Measurements from ENCODE around the gene PCARE.

The PCARE gene

GRCh38 chr2:29017716-29018435 is 56.4 kb downstream of the PCARE start:
- no peak overlapping the region for H3K27ac ChIP-seq (ENCODE audit: low read length)
- no peaks in the 10 kb centered on the region for H3K4me1 ChIP-seq (ENCODE audit: control insufficient read depth, insufficient read depth, low read length)
- H3K27me3 ChIP-seq (ENCODE audit: control insufficient read depth in 1 of 2, insufficient read depth in 2 of 2, low read length in 2 of 2), result no peaks in the 10 kb centered on the region
- H3K4me3 ChIP-seq (ENCODE audit: low read length in 2 of 2), result no peak overlapping the region
- no peaks in the 10 kb centered on the region for H3K36me3 ChIP-seq (ENCODE audit: control insufficient read depth in 2 of 2, insufficient read depth in 2 of 2, low read length in 2 of 2)
- H3K9ac ChIP-seq (ENCODE audit: low read length in 2 of 2), result no peak overlapping the region
- no peaks in the 10 kb centered on the region for H3K9me3 ChIP-seq (ENCODE audit: control insufficient read depth in 2 of 2, low read length in 2 of 2)

GRCh38 chr2:29016504-29016903 is 57.8 kb downstream of the PCARE start:
- Histone ChIP-seq H3K9ac (ENCODE audit: low read length in 2 of 2) (no peak overlapping the region), H3K4me3 (ENCODE audit: low read length in 2 of 2) (no peak overlapping the region), H3K4me1 (ENCODE audit: control insufficient read depth, insufficient read depth, low read length) (peaks cover 11% of the 10 kb centered on the region), H3K36me3 (ENCODE audit: control insufficient read depth in 2 of 2, insufficient read depth in 2 of 2, low read length in 2 of 2) (no peaks in the 10 kb centered on the region), H3K27ac (ENCODE audit: low read length) (no peak overlapping the region), H3K27me3 (ENCODE audit: control insufficient read depth in 1 of 2, insufficient read depth in 2 of 2, low read length in 2 of 2) (no peaks in the 10 kb centered on the region), H3K9me3 (ENCODE audit: control insufficient read depth in 2 of 2, low read length in 2 of 2) (no peaks in the 10 kb centered on the region)

GRCh38 chr2:29015701-29016470 is 58.4 kb downstream of the PCARE start:
- no peak overlapping the region for H3K4me3 ChIP-seq (ENCODE audit: low read length in 2 of 2)
- H3K9me3 ChIP-seq (ENCODE audit: control insufficient read depth in 2 of 2, low read length in 2 of 2), result no peaks in the 10 kb centered on the region
- no peak overlapping the region for H3K27ac ChIP-seq (ENCODE audit: low read length)
- H3K9ac ChIP-seq (ENCODE audit: low read length in 2 of 2), result no peak overlapping the region
- no peaks in the 10 kb centered on the region for H3K27me3 ChIP-seq (ENCODE audit: control insufficient read depth in 1 of 2, insufficient read depth in 2 of 2, low read length in 2 of 2)
- H3K4me1 ChIP-seq (ENCODE audit: control insufficient read depth, insufficient read depth, low read length), result peaks cover 17% of the 10 kb centered on the region
- no peaks in the 10 kb centered on the region for H3K36me3 ChIP-seq (ENCODE audit: control insufficient read depth in 2 of 2, insufficient read depth in 2 of 2, low read length in 2 of 2)

GRCh38 chr2:29014811-29015421 is 59.4 kb downstream of the PCARE start:
- Histone ChIP-seq H3K27ac (ENCODE audit: low read length) (no peak overlapping the region), H3K4me1 (ENCODE audit: control insufficient read depth, insufficient read depth, low read length) (peaks cover 17% of the 10 kb centered on the region), H3K4me3 (ENCODE audit: low read length in 2 of 2) (no peak overlapping the region), H3K27me3 (ENCODE audit: control insufficient read depth in 1 of 2, insufficient read depth in 2 of 2, low read length in 2 of 2) (no peaks in the 10 kb centered on the region), H3K9ac (ENCODE audit: low read length in 2 of 2) (no peak overlapping the region), H3K9me3 (ENCODE audit: control insufficient read depth in 2 of 2, low read length in 2 of 2) (no peaks in the 10 kb centered on the region), H3K36me3 (ENCODE audit: control insufficient read depth in 2 of 2, insufficient read depth in 2 of 2, low read length in 2 of 2) (no peaks in the 10 kb centered on the region)

- no peak overlapping the region for H3K9ac ChIP-seq (ENCODE audit: low read length in 2 of 2)
- no peaks in the 10 kb centered on the region for H3K9me3 ChIP-seq (ENCODE audit: control insufficient read depth in 2 of 2, low read length in 2 of 2)
- no peak overlapping the region for H3K27ac ChIP-seq (ENCODE audit: low read length)
- no peaks in the 10 kb centered on the region for H3K27me3 ChIP-seq (ENCODE audit: control insufficient read depth in 1 of 2, insufficient read depth in 2 of 2, low read length in 2 of 2)
- H3K36me3 ChIP-seq (ENCODE audit: control insufficient read depth in 2 of 2, insufficient read depth in 2 of 2, low read length in 2 of 2), result no peaks in the 10 kb centered on the region
- H3K4me1 ChIP-seq (ENCODE audit: control insufficient read depth, insufficient read depth, low read length), result peaks cover 17% of the 10 kb centered on the region
- no peak overlapping the region for H3K4me3 ChIP-seq (ENCODE audit: low read length in 2 of 2)
Observed at GRCh38 chr2:29014331-29014730, 60.0 kb downstream of the PCARE start.

- Histone ChIP-seq H3K9ac (ENCODE audit: low read length in 2 of 2) (no peak overlapping the region), H3K4me3 (ENCODE audit: low read length in 2 of 2) (no peak overlapping the region), H3K27me3 (ENCODE audit: control insufficient read depth in 1 of 2, insufficient read depth in 2 of 2, low read length in 2 of 2) (no peaks in the 10 kb centered on the region), H3K27ac (ENCODE audit: low read length) (no peak overlapping the region), H3K36me3 (ENCODE audit: control insufficient read depth in 2 of 2, insufficient read depth in 2 of 2, low read length in 2 of 2) (no peaks in the 10 kb centered on the region), H3K9me3 (ENCODE audit: control insufficient read depth in 2 of 2, low read length in 2 of 2) (no peaks in the 10 kb centered on the region), H3K4me1 (ENCODE audit: control insufficient read depth, insufficient read depth, low read length) (peaks cover 17% of the 10 kb centered on the region)
Observed at GRCh38 chr2:29013057-29013780, 61.1 kb downstream of the PCARE start.

- no peaks in the 10 kb centered on the region for H3K9me3 ChIP-seq (ENCODE audit: control insufficient read depth in 2 of 2, low read length in 2 of 2)
- peaks cover 17% of the 10 kb centered on the region for H3K4me1 ChIP-seq (ENCODE audit: control insufficient read depth, insufficient read depth, low read length)
- H3K9ac ChIP-seq (ENCODE audit: low read length in 2 of 2), result no peak overlapping the region
- H3K4me3 ChIP-seq (ENCODE audit: low read length in 2 of 2), result no peak overlapping the region
- H3K27me3 ChIP-seq (ENCODE audit: control insufficient read depth in 1 of 2, insufficient read depth in 2 of 2, low read length in 2 of 2), result no peaks in the 10 kb centered on the region
- no peaks in the 10 kb centered on the region for H3K36me3 ChIP-seq (ENCODE audit: control insufficient read depth in 2 of 2, insufficient read depth in 2 of 2, low read length in 2 of 2)
- no peak overlapping the region for H3K27ac ChIP-seq (ENCODE audit: low read length)
Observed at GRCh38 chr2:29012211-29012681, 62.1 kb downstream of the PCARE start.
